DMS114 treated with DMSO at 0.1 percent for 48 hours (cell line): ENCODE data around the gene PTPRN2.
"Not testable (repeated sequence)": the region's sequence is repeated elsewhere in the genome, so short reads cannot be mapped to it uniquely, and the experiment has no call there.

Experiments used
- DNase-seq: peaks from one replicate; lab custom pipeline; 2025; ENCODE audit not compliant: unreplicated experiment; lab: John Stamatoyannopoulos, UW

The PTPRN2 gene

DNA sequence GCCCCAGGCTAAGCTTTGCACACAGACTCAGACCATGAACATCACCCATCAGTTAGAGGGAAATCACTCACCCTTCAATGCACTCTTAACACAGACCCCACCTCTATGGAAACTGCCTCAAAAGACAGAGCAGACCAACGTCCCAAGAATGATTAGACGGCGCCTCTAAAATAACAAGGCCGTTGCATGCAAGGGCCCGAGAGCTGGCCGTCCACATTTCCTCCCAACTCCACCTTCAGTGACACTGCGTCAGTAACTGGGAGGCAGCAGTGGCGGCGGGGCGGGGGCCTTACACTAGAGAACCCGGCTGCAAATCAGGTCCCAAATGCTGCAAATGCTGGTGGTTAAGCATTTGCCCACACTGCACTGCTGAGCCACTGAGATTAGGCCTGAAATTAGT, 115.0 kb downstream of the PTPRN2 start:
- DNase-seq: no peak

DNA sequence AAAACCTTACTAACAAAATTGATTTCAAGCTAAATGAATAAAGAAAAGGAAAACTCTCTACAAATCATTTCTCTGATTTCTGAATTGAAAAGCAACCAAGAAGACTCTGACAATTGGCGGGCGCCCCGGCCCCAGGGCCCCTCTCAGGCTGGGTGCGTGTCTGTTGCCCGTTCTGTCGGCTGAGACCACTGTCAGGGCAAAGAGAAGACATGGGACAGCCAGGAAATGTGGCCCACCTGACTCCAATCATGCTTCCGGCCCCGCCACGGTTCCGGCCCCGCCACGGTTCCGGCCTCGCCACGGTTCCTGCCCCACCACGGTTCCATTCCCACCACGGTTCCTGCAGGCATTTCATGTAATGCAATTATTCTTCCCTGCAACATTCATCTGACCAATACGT, 115.9 kb downstream of the PTPRN2 start:
- no peak for DNase-seq

DNA sequence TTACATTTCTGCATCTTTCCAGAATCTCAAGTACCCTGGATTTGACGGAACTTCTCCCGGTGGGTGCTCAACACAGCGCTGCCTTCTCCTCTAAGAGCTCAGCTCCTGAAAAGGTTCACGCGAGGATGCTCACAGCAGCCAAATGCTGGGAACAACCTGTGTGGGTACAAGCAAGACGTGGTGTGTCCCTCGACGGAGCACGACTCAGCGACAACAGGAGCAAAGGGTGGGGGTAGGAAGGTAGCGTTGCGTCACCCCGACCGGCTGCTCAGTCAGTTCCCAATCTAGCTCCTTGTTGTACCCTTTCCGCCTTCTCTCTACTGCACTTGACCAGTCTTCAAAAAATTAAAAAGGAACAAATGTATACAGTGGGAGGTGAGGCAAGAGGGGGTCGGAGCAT, 117.3 kb downstream of the PTPRN2 start:
- DNase-seq: no peak

DNA sequence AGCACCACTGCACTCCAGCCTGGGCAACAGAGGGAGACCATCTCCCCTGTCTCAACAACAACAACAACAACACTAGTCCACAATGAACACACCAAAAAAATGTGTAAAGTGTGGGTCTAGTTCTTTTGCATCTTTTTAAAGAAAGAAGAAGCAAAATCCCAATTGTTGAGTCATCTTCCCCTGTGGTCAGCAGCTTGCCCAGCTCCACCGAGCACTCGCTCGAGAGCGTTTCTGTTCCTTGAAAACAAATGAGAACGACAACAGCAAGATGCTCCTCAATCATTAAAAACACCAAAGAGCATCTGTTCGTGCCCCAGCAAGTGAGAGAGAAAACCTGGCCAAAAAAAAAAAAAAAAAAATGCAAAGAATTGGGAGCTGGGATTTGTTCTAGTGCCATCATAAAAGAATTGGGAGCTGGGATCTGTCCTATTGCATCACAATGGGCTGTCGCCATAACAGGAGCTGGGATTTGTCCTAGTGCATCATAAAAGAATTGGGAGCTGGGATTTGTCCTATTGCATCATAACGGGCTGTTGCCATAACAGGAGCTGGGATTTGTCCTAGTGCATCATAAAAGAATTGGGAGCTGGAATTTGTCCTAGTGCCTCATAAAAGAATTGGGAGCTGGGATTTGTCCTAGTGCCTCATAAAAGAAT, 118.1 kb downstream of the PTPRN2 start:
- no peak for DNase-seq

DNA sequence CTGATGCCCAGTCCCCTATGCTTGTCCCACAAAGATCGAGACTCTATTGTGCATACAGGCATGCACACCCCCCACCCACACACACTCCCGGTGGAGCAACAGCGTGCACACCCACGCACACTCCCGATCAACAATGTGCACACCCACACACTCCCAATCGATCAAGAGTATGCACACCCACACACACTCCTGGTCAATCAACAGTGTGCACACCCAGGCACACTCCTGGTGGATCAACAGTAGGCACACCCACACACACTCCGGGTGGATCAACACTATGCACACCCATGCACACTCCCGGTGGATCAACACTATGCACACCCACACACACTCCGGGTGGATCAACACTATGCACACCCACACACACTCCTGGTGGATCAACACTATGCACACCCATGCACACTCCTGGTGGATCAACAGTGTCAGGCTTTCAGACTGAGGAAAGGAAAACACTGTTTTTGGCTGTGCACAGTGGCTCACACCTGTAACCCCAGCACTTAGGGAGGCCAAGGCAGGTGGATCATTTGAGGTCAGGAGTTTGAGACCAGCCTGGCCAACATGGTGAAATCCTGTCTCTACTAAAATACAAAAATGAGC, 118.8 kb downstream of the PTPRN2 start:
- DNase-seq: no peak

DNA sequence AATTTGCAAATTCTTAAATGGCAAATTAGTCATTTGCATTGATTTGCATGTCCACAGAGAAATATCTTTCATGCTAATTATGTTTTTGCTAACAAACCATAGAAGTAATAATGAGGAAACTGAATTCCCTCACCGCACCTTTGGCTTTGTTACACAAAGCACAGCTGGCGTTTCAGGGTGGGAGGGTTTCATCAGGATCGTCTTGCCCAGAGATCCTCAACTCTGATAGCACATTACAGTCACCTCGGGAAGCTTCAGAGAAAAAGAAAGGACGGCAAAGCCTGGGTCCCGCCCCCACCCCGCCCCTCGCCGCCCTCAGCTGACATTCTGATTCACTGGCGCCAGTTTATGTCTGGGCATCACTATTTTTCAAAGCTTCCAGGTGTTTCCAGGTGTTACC, 119.4 kb downstream of the PTPRN2 start:
- no peak for DNase-seq

DNA sequence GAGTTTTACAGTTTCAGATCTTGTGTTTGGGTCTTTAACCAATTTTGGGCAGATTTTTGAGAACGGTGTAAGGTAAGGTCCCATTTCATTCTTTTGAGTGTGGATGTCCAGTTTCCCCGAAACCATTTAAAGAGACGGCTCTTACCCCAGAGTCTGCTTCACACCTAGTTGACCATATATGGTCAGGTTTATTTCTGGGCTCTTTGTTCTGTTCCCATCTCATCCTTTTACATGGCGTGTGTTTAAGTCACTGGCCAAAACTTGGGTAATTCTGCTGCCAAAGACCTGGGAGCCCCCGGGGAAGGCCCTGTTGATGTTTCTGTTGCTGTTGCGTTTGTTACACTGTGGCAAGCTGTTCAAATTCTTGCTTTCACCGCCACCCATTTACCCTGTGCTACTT, 120.1 kb downstream of the PTPRN2 start:
- no peak for DNase-seq

DNA sequence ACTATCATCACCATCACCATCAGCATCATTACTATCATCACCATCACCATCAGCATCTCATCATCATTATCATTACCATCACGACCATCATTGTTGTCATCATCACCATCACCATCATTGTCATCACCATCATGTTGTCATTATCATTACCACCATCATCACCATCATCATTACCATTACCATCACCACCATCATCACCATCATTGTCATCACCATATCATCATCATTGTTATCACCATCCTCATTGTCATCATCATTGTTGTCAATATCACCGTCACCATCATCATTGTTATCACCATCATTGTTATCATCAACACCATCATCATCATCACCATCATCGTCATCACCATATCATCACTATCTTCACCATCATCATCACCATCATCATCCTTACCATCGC, 124.3 kb downstream of the PTPRN2 start:
- no peak for DNase-seq

DNA sequence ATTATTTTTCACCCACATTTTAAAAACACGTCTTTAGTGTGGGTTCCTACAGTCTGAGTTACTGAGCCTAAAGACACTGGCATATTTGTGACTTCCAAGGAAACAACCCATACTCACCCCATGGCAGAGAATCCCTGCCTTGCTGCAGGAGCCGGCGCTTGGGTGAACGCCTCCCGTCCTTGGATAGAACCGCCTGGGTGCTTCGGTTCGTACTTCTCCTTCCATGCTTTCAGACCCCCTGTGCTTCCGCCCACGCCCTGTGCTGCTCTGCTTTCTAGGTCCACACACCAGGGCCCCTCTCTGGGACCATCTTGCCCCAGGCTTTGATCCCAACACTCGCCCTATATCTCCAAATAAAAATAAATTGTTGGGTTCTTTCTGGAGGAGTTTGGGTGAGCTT, 125.8 kb downstream of the PTPRN2 start:
- DNase-seq: no peak

DNA sequence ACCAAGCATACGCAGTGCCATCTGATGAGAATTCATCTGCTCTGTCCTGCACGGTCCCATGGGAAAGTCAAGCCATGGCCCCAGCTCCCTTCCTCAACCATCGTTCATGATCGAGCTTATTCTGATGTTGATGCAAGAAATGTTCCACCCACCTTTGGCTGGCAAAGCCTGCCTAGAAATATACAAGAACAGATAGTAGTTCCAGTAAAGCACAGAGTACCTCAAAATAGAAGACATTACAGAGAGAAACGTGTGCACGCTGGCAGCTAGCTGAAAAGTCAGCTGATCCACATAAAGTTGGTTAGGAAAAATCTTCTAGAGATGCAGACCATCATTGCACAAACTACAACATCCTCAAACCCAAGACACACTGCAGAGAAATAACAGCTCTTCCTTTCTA, 127.0 kb downstream of the PTPRN2 start:
- DNase-seq: no peak

DNA sequence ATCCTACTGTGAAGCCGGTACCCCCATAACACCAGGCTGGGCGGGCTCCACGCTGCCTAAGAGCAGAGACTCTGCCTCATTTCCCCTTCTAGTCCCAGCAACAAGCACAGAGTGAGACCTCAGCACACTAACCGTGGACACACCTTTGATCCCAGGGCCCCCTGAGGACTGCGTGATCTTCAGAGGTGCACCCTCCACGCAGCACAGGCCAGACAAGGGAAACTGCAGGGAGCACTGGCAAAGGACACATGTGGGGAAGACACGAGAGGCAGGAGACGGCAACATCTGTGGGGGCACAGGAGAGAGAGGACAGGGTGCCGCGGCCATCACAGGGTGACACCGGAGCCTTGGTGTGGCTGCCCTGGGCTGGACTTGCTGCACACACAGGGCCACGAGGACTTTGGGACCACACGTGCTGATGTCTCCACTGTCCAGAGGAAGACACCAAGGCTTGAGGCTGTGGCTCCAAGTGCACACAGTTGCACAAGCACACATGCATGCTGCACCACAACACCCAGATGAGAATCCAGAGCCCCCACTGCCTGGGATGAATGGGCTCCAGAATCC, 128.8 kb downstream of the PTPRN2 start:
- DNase-seq: no peak

DNA sequence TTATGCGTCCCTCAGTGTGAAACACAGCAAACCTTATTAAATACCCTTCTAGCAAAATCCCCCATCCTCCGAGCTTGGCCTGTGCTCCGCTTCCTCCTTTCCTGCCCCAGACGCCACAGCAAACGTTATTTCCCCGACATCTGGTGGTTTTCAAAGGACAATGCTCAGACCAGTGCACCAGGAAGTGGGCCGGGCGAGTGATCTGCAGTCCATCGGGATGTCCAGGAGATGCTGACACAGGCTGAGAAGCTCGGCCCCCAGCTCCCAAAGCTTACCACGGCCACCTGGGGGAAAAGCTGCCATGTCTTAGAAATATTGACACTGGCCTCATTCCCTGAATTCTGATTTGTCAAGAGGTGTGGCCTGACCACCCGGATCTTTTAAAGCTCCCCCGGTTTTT, 129.5 kb downstream of the PTPRN2 start:
- no peak for DNase-seq

DNA sequence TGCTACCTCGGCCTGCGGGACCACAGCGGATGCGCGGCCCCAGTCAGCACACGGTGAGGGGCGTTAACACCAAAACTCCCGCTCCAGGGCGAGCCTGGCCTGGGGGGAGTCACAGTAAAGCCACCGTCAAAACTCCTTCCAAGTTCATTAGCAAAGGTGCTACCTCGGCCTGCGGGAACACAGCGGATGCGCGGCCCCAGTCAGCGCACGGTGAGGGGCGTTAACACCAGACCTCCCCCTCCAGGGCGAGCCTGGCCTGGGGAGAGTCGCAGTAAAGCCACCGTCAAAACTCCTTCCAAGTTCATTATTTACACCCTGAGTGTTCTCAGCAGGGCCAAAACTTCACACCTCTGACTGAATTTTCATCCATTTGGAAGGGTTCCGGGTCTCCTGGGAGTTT, 130.0 kb downstream of the PTPRN2 start:
- DNase-seq: not testable (repeated sequence)

DNA sequence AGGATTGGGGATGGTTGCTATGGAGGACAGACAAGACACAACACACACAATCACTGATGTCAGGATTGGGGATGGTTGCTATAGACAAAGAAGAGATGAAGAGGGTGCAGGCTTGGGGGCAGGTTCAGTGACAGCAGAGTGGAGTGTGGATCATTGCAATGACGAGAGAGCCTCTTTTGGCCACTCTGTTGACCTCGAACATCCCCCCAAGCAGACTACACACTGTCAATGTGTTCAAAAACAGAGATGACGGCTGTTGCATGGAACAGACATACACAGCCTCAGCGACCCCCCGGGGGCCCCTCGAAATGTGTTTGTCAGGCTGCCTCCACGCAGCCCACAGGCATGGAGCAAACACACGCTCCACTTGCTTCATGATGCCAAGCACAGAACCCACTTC, 133.0 kb downstream of the PTPRN2 start:
- no peak for DNase-seq

DNA sequence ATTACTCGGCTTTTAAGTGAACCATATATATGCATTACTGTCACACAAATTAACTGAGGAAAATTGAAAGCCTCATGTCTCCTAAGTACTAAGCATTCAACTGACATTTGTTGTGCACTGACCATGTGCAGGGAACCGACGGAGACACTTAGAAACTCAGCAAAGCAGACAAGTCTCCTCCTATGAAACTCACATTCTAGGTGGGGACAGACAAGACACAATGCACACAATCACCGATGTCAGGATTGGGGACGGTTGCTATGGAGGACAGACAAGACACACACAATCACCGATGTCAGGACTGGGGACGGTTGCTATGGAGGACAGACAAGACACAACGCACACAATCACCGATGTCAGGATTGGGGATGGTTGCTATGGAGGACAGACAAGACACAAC, 134.0 kb downstream of the PTPRN2 start:
- no peak for DNase-seq

DNA sequence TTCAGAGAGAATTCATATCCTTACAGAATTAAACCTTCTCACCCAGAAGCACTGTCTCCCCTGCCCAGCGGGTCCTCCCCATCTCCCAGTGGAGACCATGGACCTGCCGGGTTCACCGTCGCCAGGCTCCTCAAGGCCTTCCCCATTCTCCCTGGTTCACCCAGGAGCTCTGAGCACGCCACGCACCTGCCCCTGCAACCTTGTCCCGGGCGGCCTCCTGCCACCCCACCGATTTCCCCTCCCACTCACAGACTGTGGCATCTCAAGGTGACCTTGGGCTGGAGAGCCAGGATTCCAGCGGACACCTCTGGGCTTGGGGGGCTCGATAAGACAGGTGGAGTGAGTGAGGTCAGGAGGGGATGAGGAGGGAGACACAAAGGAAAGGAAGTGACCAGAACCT, 135.3 kb downstream of the PTPRN2 start:
- DNase-seq: no peak

DNA sequence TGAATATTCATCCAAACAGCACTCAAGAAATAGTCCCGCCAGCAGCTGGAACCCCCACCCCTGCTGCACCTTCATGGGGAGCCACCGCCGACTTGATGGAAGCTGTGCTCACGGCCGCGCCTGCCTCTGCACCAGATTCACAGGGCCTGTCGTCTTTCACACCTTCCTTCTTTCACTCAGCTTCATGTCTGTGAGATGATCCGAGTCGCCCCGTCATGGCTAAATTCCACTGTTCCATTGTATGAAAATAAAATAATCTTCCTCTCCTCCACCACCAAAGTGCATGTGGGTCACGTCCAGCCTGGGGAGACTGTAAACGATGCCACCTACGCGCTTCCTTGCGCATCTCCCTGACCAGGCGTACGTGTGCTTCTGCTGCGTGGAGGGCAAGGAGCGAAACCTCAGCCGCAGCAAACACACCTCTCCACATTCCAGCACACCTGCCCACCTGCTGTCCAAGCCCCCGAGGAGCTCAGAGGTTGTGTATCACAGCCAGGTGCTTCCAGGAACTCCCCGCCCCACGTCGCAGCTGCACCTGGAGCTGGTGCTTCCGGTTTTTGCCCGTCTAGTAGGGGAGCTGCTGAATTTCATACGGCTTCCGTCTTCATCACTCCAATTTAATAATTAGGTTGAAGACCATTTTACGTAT, 137.0 kb downstream of the PTPRN2 start:
- no peak for DNase-seq

DNA sequence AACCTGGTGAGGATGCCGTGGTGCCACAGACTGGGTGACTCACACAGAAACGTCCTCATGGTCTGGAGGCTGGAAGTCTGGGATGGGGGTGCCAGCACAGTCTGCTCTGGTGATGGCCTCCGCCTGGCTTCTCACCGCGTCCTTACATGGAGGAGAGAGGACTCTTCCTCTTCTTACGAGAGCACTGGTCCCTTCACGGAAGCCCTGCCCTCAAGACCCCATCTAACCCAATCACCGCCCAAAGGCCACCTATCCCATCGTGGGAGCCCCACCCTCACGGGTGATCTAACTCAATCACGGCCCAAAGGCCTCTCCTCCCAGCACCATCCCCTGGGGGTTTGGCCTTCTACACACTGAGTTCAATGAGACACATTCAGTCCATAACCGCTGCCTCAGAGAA, 137.7 kb downstream of the PTPRN2 start:
- DNase-seq: no peak

DNA sequence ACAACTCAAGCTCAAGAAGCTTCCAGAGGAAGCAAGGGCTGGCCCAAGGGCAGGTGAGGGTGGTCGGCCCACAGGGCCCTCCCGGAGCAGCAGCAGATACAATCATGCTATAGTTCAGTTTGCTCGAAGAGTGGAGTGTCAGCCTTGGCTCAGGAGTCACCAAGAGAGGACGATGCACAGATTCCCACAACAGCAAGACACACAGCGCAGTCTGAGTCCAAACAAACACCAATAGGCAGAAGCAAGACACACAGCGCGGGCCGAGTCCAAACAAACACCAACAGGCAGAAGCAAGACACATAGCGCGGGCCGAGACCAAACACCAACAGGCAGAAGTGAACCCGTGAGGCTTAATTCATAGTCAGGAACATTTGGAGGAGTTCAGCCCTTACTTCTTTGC, 138.4 kb downstream of the PTPRN2 start:
- DNase-seq: no peak

DNA sequence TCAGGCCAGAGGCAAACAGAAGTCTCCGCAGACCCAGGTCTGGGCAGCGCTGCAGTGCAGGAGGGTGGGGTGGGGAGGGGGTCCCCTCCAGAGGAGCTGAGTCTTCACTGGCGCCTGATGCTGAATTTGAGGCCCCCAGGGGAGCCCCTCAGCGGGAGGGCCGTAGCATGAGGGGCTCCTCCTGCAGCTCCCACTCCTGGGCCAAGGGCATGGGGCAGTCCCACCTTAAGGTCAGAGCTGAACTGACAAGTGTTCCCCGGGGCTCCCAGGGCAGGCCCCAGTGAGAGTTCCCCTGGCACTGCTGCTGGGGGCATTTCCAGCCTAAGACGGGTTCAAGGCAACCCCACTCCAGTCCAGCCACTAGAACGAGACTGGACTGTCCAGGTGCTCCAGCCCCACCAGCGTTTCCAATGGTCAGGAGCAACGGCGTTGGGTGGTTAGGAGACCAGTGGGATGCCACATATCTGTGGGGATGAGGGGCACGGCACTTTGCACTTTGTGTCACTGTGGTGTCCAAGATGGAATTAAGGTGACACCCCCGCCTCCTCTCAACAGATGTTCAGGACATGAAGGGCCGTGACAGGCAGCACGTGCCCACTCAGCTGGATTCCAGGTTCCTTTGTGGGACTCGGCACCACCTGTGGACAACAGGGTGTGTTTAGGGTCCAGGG, 139.1 kb downstream of the PTPRN2 start:
- no peak for DNase-seq

DNA sequence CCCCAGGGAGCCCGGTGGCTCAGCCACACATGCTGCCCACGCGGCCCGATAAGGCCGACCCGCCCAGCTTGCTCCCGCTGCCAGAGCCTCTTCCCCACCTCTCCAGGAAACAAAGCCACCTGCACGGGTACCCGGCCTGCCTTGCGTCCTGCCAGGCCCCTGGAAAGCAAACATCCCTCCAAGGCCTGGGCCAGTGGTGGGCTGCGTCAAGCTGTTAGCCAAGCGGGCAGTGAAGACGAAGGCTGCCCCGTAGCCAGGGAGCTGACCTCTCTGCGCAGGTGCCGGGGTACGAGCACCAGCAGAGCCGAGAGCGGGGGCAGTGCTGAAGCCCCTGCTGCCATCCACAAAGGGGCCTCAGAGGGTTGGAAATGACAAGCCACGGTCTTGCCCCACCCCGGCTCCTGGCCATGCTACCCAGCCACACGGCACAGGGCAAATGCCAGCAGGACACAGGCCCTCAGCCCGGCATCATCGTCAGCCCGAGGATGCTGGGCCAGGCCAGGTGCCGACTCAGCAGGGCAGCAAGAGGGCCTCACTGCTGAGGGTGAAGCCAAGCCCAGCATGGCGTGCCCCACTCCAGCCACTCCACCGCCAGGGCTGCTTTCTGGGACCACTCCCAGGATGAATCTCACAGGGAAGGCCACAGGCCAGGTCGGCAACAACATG, 140.0 kb downstream of the PTPRN2 start:
- no peak for DNase-seq
